ENCODE measurements around the gene ERVFRD-1. TPM values are rescaled to one million over a fixed set of nuclear protein-coding genes. Genes with fewer than 3 reads are reported as not detected.

Gene ERVFRD-1
- total and polyA plus RNA-seq, 2 of the 13 experiments (the other 11 are each of a cell fraction or from before 2014, with no cell fraction given): not detected

GRCh38 chr6:11066505-11067347 lies 44.8 kb downstream of the ERVFRD-1 start (continued):
- TF ChIP-seq ZNF318 (CRISPR knock-in tag; IDR thresholded peaks at IDR 0.05): no peak
- no peak for TF ChIP-seq HNRNPH1 (optimal IDR thresholded peaks at IDR 0.05; ENCODE audit: low read depth, low read length)
- peak; percentile 90 for TF ChIP-seq TBX2 (CRISPR knock-in tag; IDR thresholded peaks at IDR 0.05; ENCODE audit: borderline replicate concordance)
- TF ChIP-seq NFKB2 (CRISPR knock-in tag; IDR thresholded peaks at IDR 0.05; ENCODE audit: borderline replicate concordance): no peak
- TF ChIP-seq, protein P1, sequence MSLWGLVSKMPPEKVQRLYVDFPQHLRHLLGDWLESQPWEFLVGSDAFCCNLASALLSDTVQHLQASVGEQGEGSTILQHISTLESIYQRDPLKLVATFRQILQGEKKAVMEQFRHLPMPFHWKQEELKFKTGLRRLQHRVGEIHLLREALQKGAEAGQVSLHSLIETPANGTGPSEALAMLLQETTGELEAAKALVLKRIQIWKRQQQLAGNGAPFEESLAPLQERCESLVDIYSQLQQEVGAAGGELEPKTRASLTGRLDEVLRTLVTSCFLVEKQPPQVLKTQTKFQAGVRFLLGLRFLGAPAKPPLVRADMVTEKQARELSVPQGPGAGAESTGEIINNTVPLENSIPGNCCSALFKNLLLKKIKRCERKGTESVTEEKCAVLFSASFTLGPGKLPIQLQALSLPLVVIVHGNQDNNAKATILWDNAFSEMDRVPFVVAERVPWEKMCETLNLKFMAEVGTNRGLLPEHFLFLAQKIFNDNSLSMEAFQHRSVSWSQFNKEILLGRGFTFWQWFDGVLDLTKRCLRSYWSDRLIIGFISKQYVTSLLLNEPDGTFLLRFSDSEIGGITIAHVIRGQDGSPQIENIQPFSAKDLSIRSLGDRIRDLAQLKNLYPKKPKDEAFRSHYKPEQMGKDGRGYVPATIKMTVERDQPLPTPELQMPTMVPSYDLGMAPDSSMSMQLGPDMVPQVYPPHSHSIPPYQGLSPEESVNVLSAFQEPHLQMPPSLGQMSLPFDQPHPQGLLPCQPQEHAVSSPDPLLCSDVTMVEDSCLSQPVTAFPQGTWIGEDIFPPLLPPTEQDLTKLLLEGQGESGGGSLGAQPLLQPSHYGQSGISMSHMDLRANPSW (CRISPR knock-in tag; IDR thresholded peaks at IDR 0.05; ENCODE audit: borderline replicate concordance): no peak
- TF ChIP-seq USF2 (IDR thresholded peaks at IDR 0.05; ENCODE audit: low read depth, low read length): peak; percentile 4; the same call in 1 of the 2 replicates
- TF ChIP-seq USF2 (CRISPR knock-in tag; IDR thresholded peaks at IDR 0.05; ENCODE audit: borderline replicate concordance): peak; percentile 57; the same call in 1 of the 2 replicates
- no peak for TF ChIP-seq TP53 (CRISPR knock-in tag; conservative IDR thresholded peaks at IDR 0.05)
- TF ChIP-seq, protein P2, sequence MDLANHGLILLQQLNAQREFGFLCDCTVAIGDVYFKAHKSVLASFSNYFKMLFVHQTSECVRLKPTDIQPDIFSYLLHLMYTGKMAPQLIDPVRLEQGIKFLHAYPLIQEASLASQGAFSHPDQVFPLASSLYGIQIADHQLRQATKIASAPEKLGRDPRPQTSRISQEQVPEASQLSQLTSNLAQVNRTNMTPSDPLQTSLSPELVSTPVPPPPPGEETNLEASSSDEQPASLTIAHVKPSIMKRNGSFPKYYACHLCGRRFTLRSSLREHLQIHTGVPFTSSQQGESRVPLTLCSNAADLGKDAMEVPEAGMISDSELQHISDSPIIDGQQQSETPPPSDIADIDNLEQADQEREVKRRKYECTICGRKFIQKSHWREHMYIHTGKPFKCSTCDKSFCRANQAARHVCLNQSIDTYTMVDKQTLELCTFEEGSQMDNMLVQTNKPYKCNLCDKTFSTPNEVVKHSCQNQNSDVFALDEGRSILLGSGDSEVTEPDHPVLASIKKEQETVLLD (CRISPR knock-in tag; IDR thresholded peaks at IDR 0.05; ENCODE audit: low read depth): no peak
- no peak for TF ChIP-seq REL (CRISPR knock-in tag; conservative IDR thresholded peaks at IDR 0.05)
- no peak for TF ChIP-seq ZBTB26 (CRISPR knock-in tag; IDR thresholded peaks at IDR 0.05; ENCODE audit: borderline replicate concordance)

Data from HepG2 (cell line).